HepG2 (cell line): Measurements from ENCODE around the gene TMEM63C. TPM values are rescaled to one million over a fixed set of nuclear protein-coding genes. Genes with fewer than 3 reads are reported as not detected.

Experiments used
- CREM ChIP-seq, 2 experiments: sonication (generic) in 1 of 2; formaldehyde crosslinking in 1 of 2; IDR thresholded peaks; 2 replicates each; pipeline versions ENCODE4 v1.4.0 to v1.6.1; 2016 to 2020; ENCODE audit warnings: antibody characterized with exemption in 1 of 2, mild to moderate bottlenecking in 1 of 2, missing genetic modification reagents in 1 of 2
- DR1 ChIP-seq: sonication (generic); formaldehyde crosslinking; IDR thresholded peaks from 2 replicates; pipeline ENCODE4 v1.8.0; 2021; ENCODE audit warnings: mild to moderate bottlenecking, missing genetic modification reagents, inconsistent platforms
- HOMEZ ChIP-seq: IDR thresholded peaks from 2 replicates; pipeline ENCODE4 v1.6.1; 2016; ENCODE audit warnings: low read depth
- KDM1A ChIP-seq: IDR thresholded peaks from 2 replicates; pipeline ENCODE4 v1.6.1; 2016; ENCODE audit warnings: missing compliant biosample characterization
- KDM2A ChIP-seq: sonication (generic); formaldehyde crosslinking; IDR thresholded peaks from 2 replicates; pipeline ENCODE4 v1.4.0; 2020; ENCODE audit warnings: low read depth, missing genetic modification reagents, borderline replicate concordance
- MED13 ChIP-seq: sonication (generic); formaldehyde crosslinking; IDR thresholded peaks from 2 replicates; pipeline ENCODE4 v1.5.0; 2020; ENCODE audit warnings: missing genetic modification reagents
- MTA1 ChIP-seq: sonication (generic); formaldehyde crosslinking; IDR thresholded peaks from 2 replicates; pipeline ENCODE4 v1.4.0; 2020; ENCODE audit warnings: missing genetic modification reagents, mild to moderate bottlenecking, borderline replicate concordance
- POLR2AphosphoS5 ChIP-seq: IDR thresholded peaks from 2 replicates; pipeline ENCODE4 v1.6.1; 2012; ENCODE audit warnings: low read depth, low read length
- SOX6 ChIP-seq, 2 experiments: fragments of 450-650 bp in 1 of 2; sonication (generic) in 1 of 2; formaldehyde crosslinking in 1 of 2; IDR thresholded peaks; 2 replicates each; pipeline versions ENCODE4 v1.4.0 to v1.6.1; 2017 to 2020; ENCODE audit warnings: antibody characterized with exemption in 1 of 2, mild to moderate bottlenecking in 1 of 2, missing genetic modification reagents in 1 of 2
- TCF7L2 ChIP-seq: IDR thresholded peaks from 2 replicates; pipeline ENCODE4 v1.6.1; 2011; ENCODE audit warnings: mild to moderate bottlenecking, low read depth, low read length, moderate library complexity
- TMF1 ChIP-seq: sonication (generic); formaldehyde crosslinking; IDR thresholded peaks from 2 replicates; pipeline ENCODE4 v1.8.1; 2022; ENCODE audit warnings: low read depth, missing genetic modification reagents
- ZHX1 ChIP-seq: sonication (generic); formaldehyde crosslinking; IDR thresholded peaks from 2 replicates; pipeline ENCODE4 v1.8.1; 2022; ENCODE audit warnings: low read depth, mild to moderate bottlenecking, missing genetic modification reagents
- ZMYM2 ChIP-seq: sonication (generic); formaldehyde crosslinking; IDR thresholded peaks from 2 replicates; pipeline ENCODE4 v1.8.0; 2022; ENCODE audit warnings: mild to moderate bottlenecking, missing genetic modification reagents
- ZNF451 ChIP-seq: sonication (generic); formaldehyde crosslinking; IDR thresholded peaks from 2 replicates; pipeline ENCODE4 v1.5.0; 2020; ENCODE audit warnings: mild to moderate bottlenecking, missing genetic modification reagents
- ZNF644 ChIP-seq: IDR thresholded peaks from 2 replicates; pipeline ENCODE4 v1.6.1; 2016; ENCODE audit warnings: low read depth
- ZNF839 ChIP-seq: sonication (generic); formaldehyde crosslinking; IDR thresholded peaks from 2 replicates; pipeline ENCODE4 v1.4.0; 2020; ENCODE audit warnings: missing genetic modification reagents, mild to moderate bottlenecking, borderline replicate concordance
- polyA plus RNA-seq, 8 experiments: library from polyadenylated mRNA; depleted of rRNA in 3 of 8; stranded (reverse) in 7 of 8; unstranded in 1 of 8; fragments of >200 nt; fragmentation: Illumina TruSeq in 4 of 8; extraction: Trizol in 4 of 8; gene quantifications; 2 replicates each; pipeline versions ENCODE4 v1.2.1 to v1.2.3, GENCODE V29; 2011 to 2016; ENCODE audit warnings: low read depth in 4 of 8, missing spikeins in 1 of 8, mixed read lengths in 1 of 8; ENCODE audit not compliant: insufficient read depth in 1 of 8
- total RNA-seq, 5 experiments: library from RNA; depleted of rRNA; stranded (reverse); fragments of >200 nt; fragmentation: Illumina TruSeq; extraction: Trizol; gene quantifications; 2 replicates each; pipeline ENCODE4 v1.2.3, GENCODE V29; 2016; ENCODE audit warnings: low read depth in 1 of 5
- TF ChIP-seq, protein P1 (sequence below): IDR thresholded peaks from 2 replicates; pipeline ENCODE4 v1.6.1; 2016; ENCODE audit warnings: mild to moderate bottlenecking, missing biosample characterization, missing genetic modification reagents
- TF ChIP-seq, protein P2 (sequence below): sonication (generic); formaldehyde crosslinking; IDR thresholded peaks from 2 replicates; pipeline ENCODE4 v1.4.0; 2020; ENCODE audit warnings: mild to moderate bottlenecking, missing genetic modification reagents

The TMEM63C gene
- total and polyA plus RNA-seq, 2 of the 13 experiments (the other 11 are each of a cell fraction or from before 2014, with no cell fraction given) = 0.17 to 0.27 TPM

- peak; percentile 61; the same call in 1 of the 2 replicates for TF ChIP-seq KDM2A
- no peak for TF ChIP-seq MED13
- TF ChIP-seq KDM1A (CRISPR knock-in tag) = no peak
- TF ChIP-seq, protein P1, sequence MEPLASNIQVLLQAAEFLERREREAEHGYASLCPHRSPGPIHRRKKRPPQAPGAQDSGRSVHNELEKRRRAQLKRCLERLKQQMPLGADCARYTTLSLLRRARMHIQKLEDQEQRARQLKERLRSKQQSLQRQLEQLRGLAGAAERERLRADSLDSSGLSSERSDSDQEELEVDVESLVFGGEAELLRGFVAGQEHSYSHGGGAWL (CRISPR knock-in tag) = peak; percentile 81
- TF ChIP-seq, protein P2, sequence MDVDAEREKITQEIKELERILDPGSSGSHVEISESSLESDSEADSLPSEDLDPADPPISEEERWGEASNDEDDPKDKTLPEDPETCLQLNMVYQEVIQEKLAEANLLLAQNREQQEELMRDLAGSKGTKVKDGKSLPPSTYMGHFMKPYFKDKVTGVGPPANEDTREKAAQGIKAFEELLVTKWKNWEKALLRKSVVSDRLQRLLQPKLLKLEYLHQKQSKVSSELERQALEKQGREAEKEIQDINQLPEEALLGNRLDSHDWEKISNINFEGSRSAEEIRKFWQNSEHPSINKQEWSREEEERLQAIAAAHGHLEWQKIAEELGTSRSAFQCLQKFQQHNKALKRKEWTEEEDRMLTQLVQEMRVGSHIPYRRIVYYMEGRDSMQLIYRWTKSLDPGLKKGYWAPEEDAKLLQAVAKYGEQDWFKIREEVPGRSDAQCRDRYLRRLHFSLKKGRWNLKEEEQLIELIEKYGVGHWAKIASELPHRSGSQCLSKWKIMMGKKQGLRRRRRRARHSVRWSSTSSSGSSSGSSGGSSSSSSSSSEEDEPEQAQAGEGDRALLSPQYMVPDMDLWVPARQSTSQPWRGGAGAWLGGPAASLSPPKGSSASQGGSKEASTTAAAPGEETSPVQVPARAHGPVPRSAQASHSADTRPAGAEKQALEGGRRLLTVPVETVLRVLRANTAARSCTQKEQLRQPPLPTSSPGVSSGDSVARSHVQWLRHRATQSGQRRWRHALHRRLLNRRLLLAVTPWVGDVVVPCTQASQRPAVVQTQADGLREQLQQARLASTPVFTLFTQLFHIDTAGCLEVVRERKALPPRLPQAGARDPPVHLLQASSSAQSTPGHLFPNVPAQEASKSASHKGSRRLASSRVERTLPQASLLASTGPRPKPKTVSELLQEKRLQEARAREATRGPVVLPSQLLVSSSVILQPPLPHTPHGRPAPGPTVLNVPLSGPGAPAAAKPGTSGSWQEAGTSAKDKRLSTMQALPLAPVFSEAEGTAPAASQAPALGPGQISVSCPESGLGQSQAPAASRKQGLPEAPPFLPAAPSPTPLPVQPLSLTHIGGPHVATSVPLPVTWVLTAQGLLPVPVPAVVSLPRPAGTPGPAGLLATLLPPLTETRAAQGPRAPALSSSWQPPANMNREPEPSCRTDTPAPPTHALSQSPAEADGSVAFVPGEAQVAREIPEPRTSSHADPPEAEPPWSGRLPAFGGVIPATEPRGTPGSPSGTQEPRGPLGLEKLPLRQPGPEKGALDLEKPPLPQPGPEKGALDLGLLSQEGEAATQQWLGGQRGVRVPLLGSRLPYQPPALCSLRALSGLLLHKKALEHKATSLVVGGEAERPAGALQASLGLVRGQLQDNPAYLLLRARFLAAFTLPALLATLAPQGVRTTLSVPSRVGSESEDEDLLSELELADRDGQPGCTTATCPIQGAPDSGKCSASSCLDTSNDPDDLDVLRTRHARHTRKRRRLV (CRISPR knock-in tag) = no peak
- no peak for TF ChIP-seq POLR2AphosphoS5
- no peak for TF ChIP-seq TCF7L2
- no peak for TF ChIP-seq ZHX1
- TF ChIP-seq TMF1 = no peak
- TF ChIP-seq SOX6 (IDR thresholded peaks at IDR 0.05) = no peak
- TF ChIP-seq SOX6 (CRISPR knock-in tag; IDR thresholded peaks at IDR 0.05) = no peak
- TF ChIP-seq HOMEZ (CRISPR knock-in tag) = no peak
- no peak for TF ChIP-seq ZNF839 (CRISPR knock-in tag)
- no peak for TF ChIP-seq MTA1 (CRISPR knock-in tag)
- 0 out of 2 replicates have a peak, but pooled peaks have one; percentile 25 for TF ChIP-seq ZNF644 (CRISPR knock-in tag)
- TF ChIP-seq ZNF451 (CRISPR knock-in tag) = peak; percentile 48; the same call in 1 of the 2 replicates
- TF ChIP-seq DR1 (CRISPR knock-in tag) = no peak
- TF ChIP-seq CREM (IDR thresholded peaks at IDR 0.05) = no peak
- TF ChIP-seq CREM (CRISPR knock-in tag; IDR thresholded peaks at IDR 0.05) = no peak
- TF ChIP-seq ZMYM2 = no peak
These were observed 47.8 kb upstream of the TMEM63C start (continued) for GRCh38 chr14:77133720-77134338.
